ENCODE measurements around the gene PRR4. TPM values are rescaled to one million over a fixed set of nuclear protein-coding genes. Genes with fewer than 3 reads are reported as not detected.

PRR4 gene
- total and polyA plus RNA-seq, 2 donors (not counting 3 experiments of a cell fraction or from before 2014, with no cell fraction given), result 2.4 to 2.8 TPM

GRCh38 chr12:10873378-10873777 lies 24.1 kb upstream of the PRR4 start:
- Histone ChIP-seq H3K9me1 (replicated peaks; ENCODE audit: control insufficient read depth, extremely low read depth, insufficient read depth, low read length) (no peaks in the 10 kb centered on the region), H3K4me3 (replicated peaks in 1 of 3; ENCODE audit: insufficient read depth in 1 of 3, low read depth in 1 of 3, low read length in 3 of 3) (no peak overlapping the region), H3K27ac (ENCODE audit: insufficient read depth, low read depth, low read length) (no peak overlapping the region), H3K4me2 (ENCODE audit: insufficient read depth, low read length) (no peak overlapping the region), H3K36me3 (ENCODE audit: control insufficient read depth in 2 of 2, extremely low read depth in 1 of 2, insufficient read depth in 2 of 2, low read length in 2 of 2) (peaks cover 0 to 3% of the 10 kb centered on the region in 2 experiments), H3K9me3 (replicated peaks; ENCODE audit: control insufficient read depth, insufficient read depth, low read length) (no peaks in the 10 kb centered on the region), H3K27me3 (ENCODE audit: control insufficient read depth in 2 of 2, insufficient read depth in 2 of 2, low read length in 2 of 2) (no peaks in the 10 kb centered on the region), H3K4me1 (ENCODE audit: control insufficient read depth, extremely low read depth, insufficient read depth, low read length) (no peaks in the 10 kb centered on the region), H4K20me1 (replicated peaks; ENCODE audit: control insufficient read depth, extremely low read depth, insufficient read depth, low read length) (no peaks in the 10 kb centered on the region), H3K9ac (replicated peaks; ENCODE audit: extremely low read depth, insufficient read depth, low read length) (no peak overlapping the region), H2AFZ (ENCODE audit: low read depth, low read length) (no peak overlapping the region), H3K79me2 (ENCODE audit: control insufficient read depth, insufficient read depth, low read length) (no peaks in the 10 kb centered on the region)
- no peak for FAIRE-seq
- POLR2A ChIA-PET, result interaction anchor here (1.1 kb wide), 1 partner anchor 11 kb away, joined by 3 read pairs; no protein-coding TSS in a partner anchor
- intact Hi-C loops (cut with micrococcal nuclease) (no loop called here), dilution Hi-C loops (cut with MboI; ENCODE audit: extremely low pct_ligation_motif_present, low sequenced_read_pairs) (no loop called here)
- CTCF ChIA-PET, result interaction anchor here (1.1 to 1.5 kb wide), 4 partner anchors 13 to 326 kb away, joined by 3 to 5 read pairs (median 4); no protein-coding TSS in a partner anchor
- DNase-seq (ENCODE audit: low read depth, low spot score), result peak; percentile 42
- no TSS peak for BruUV-seq (replicated peaks)
- TF ChIP-seq EZH2 (IDR thresholded peaks at IDR 0.05; ENCODE audit: borderline replicate concordance, low read depth, low read length, severe bottlenecking), result no peak
- no peak for TF ChIP-seq GATA2 (IDR thresholded peaks at IDR 0.05; ENCODE audit: insufficient read depth, insufficient read length, low read depth, low read length)
- no peak for TF ChIP-seq JUN (IDR thresholded peaks at IDR 0.05; ENCODE audit: borderline replicate concordance, insufficient read depth, insufficient read length, low read depth)
- TF ChIP-seq POLR2AphosphoS5 (IDR thresholded peaks at IDR 0.05; ENCODE audit: insufficient read depth, low read depth, low read length), result no peak
- no peak for TF ChIP-seq FOS (IDR thresholded peaks at IDR 0.05; ENCODE audit: borderline replicate concordance, insufficient read depth, low read length)
- TF ChIP-seq POLR2A (IDR thresholded peaks at IDR 0.05; ENCODE audit: low read depth, low read length), result no peak
- TF ChIP-seq CTCF (IDR thresholded peaks at IDR 0.05; ENCODE audit: extremely low read depth in 1 of 2, insufficient read depth in 1 of 2, low read depth in 1 of 2, low read length in 2 of 2), result no peak
- TF ChIP-seq MYC (IDR thresholded peaks at IDR 0.05; ENCODE audit: low read depth, low read length), result no peak
- no peak for TF ChIP-seq MAX (IDR thresholded peaks at IDR 0.05; ENCODE audit: insufficient read depth, insufficient read length)

Measured in endothelial cell of umbilical vein (primary cell).